Stimulated activated CD8-positive, alpha-beta memory T cell treated with anti-CD3 and anti-CD28 coated beads, Interleukin-15, amount 100 ng/mL, for 1 hour (primary cell): Measurements from ENCODE around the gene RABL2A.
"Not testable (repeated sequence)": the region's sequence is repeated elsewhere in the genome, so short reads cannot be mapped to it uniquely, and the experiment has no call there.

Source experiments
- DNase-seq: peaks from one replicate; pipeline ENCODE4 v3.0.0-alpha.2; 2020; ENCODE audit warnings: low read depth

Gene RABL2A

DNA sequence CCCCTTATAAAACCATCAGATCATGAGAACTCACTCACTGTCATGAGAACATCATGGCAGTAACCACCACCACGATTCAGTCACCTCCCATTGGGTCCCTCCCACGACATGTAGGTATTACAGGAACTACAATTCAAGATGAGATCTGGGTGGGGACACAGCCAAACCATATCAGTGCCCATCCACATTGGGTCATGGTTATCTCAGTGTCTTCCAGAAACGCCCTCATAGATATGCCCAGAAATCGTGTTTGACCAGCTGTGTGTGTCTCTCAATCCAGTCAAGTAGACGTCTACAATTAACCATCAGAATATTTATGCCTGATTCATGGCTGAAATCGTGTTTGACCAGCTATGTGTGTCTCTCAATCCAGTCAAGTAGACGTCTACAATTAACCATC, 17.2 kb upstream of the RABL2A start:
- not testable (repeated sequence) for DNase-seq

GRCh38 chr2:113621002-113621401, 6.1 kb upstream of the RABL2A start:
- not testable (repeated sequence) for DNase-seq

GRCh38 chr2:113625906-113626305, 1.2 kb upstream of the RABL2A start:
- DNase-seq: not testable (repeated sequence)

- DNase-seq: not testable (repeated sequence)
These were observed 5.8 kb downstream of the RABL2A start for GRCh38 chr2:113632849-113633345.

- not testable (repeated sequence) for DNase-seq
These were observed 8.3 kb downstream of the RABL2A start for GRCh38 chr2:113635358-113635757.

- DNase-seq: not testable (repeated sequence)
These were observed 9.2 kb downstream of the RABL2A start for GRCh38 chr2:113636226-113636625.

DNA sequence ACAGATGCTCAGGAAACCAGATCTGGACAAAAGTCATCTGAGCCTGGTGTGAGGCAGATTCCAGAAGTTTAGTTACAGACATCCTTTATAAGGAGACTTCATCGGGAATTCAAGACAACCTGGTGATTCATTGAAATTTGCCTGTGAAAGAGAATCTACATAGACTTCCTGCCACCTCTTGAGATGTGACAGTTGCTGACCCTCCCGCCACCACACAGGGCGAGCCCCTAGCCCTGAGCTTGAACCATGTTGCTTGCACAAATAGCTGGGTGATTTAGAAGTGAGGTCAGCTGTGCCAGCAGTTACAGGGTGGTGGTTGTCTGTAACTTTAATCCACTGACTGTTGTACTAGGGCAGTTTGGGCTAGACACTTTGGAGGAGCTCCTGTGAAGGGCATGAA, 11.0 kb downstream of the RABL2A start:
- DNase-seq: not testable (repeated sequence)

- DNase-seq: not testable (repeated sequence)
These were observed 19.2 kb downstream of the RABL2A start for GRCh38 chr2:113646217-113646616.

DNA sequence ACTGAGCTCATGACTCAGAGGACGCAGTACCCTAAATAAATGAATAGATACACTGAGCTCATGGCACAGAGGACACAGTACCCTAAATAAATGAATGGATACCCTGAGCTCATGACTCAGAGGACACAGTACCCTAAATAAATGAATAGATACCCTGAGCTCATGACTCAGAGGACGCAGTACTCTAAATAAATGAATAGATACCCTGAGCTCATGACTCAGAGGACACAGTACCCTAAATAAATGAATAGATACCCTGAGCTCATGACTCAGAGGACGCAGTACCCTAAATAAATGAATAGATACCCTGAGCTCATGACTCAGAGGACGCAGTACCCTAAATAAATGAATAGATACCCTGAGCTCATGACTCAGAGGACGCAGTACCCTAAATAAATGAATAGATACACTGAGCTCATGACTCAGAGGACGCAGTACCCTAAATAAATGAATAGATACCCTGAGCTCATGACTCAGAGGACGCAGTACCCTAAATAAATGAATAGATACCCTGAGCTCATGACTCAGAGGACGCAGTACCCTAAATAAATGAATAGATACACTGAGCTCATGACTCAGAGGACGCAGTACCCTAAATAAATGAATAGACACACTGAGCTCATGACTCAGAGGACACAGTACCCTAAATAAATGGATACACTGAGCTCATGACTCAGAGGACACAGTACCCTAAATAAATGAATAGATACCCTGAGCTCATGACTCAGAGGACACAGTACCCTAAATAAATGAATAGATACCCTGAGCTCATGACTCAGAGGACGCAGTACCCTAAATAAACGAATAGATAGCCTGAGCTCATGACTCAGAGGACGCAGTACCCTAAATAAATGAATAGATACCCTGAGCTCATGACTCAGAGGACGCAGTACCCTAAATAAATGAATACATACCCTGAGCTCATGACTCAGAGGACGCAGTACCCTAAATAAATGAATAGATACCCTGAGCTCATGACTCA, 24.1 kb downstream of the RABL2A start:
- DNase-seq: not testable (repeated sequence)

GRCh38 chr2:113652599-113652998, 25.5 kb downstream of the RABL2A start:
- not testable (repeated sequence) for DNase-seq

DNA sequence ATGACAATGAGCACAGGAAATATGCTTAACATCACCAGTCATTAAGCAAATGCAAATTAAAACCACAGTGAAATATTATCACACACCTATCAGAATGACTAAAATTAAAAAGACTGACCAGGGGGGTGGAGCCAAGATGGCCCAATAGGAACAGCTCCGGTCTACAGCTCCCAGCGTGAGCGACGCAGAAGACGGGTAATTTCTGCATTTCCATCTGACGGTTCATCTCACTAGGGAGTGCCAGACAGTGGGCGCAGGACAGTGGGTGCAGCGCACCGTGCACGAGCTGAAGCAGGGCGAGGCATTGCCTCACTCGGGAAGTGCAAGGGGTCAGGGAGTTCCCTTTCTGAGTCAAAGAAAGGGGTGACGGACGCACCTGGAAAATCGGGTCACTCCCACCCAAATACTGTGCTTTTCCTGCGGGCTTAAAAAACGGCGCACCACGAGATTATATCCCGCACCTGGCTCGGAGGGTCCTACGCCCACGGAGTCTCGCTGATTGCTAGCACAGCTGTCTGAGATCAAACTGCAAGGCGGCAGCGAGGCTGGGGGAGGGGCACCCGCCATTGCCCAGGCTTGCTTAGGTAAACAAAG, 29.1 kb downstream of the RABL2A start:
- DNase-seq: not testable (repeated sequence)

DNA sequence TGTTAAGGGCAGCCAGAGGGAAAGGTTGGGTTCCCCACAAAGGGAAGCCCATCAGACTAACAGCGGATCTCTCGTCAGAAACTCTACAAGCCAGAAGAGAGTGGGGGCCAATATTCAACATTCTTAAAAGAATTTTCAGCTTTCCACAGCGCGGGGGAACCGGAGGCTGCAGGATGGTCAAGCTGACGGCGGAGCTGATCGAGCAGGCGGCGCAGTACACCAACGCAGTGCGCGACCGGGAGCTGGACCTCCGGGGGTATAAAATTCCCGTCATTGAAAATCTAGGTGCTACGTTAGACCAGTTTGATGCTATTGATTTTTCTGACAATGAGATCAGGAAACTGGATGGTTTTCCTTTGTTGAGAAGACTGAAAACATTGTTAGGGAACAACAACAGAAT, 30.7 kb downstream of the RABL2A start:
- not testable (repeated sequence) for DNase-seq

DNA sequence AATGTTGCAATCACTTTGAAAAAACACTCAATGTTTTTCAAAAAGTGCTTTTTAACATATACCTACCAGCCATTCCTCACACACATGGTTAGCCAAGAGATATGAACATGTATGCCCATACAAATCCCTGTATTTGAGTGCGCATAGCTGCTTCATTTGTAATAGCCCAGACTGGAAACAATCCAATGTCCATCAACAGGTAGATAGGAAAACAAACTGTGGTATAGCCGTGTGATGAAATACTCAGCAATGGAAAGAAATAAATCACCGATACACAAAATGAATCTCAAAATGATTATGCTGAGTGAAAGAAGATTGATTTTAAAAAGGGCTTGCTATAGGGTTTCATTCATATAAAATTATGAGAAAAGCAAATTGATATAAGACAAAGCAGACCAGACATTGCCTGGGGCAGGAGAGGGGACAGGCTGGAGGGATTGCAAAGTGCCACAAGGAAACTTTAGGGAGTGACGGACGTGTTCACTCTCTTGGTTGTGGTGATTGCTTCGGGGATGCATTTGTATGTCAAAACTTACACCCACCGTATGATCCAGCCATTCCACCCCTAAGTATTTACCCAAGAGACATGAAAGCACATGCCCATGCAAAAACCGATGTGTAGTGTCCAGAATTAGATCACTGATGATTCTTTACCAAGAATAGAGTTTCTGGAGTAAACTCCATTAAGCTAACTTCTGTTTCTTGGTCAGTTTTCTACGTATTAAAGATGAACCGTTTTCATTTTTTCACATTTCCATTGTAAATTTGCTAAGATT, 36.4 kb downstream of the RABL2A start:
- not testable (repeated sequence) for DNase-seq

- not testable (repeated sequence) for DNase-seq
These were observed 37.9 kb downstream of the RABL2A start for GRCh38 chr2:113664761-113665533.

DNA sequence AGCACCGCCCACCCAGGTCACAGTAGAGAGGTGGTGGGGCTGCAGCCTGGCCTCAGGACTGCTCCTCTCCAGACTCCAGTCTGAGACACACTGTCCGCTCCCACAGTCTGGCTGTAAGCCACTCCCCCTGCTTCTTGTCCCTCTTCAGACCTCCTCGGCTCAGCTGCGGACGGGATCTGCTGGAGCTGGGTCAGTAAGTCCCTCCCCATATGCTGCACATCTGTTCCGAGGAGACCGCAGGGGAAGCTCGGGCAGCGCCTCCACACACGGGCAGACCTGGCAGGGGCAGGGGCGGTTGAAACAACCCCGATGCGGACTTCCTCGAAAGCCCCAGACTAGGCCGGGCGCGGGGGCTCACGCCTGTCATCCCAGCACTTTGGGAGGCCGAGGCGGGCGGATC, 41.9 kb downstream of the RABL2A start:
- DNase-seq: not testable (repeated sequence)

DNA sequence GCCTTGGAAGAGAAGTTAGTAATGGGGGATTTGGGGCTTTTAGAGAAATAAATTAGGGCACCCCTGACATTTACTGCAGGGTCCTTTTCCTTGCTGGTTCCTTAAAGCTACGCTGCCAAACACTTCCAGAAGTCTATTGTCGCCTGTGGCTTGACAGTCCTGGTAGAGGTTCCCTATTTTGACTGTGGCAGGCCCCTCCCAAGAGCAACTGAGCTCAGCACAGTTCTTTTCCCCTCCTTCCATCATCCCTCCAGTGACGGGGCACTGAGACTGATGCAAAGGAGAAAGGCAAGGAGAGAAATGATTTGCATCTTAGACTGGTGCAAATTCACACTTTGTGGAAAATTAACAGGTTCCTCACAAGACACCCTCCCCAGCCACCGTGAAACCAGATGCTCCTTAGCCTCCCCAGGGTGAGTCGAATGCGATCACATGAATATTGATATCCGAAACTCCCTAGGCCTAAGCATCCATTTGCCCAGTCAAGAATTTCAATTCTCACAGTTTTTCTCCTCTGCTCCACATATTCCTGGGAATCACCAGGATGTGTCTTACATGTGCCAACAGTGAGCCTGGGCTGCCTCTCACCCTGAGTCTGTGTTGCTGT, 45.4 kb downstream of the RABL2A start:
- DNase-seq: no peak

DNA sequence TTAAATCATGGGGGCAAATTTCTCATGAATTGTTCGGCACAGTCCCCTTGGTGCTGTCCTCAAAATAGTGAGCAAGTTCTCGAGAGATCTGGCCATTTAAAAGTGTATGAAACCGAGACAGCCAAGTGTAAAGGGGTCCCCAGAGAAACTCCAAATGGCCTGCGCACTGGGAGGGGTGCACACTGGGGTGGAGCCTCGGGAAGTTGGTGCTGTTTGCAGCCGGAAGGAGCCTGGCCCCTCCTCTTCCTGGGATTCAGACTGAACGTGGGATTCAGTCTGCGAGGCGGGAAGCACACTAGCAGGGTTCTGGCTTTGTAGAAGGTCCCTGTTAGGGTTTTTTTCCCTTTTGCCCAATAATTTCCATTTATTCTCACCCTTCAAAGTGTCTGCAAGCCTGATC, 48.8 kb downstream of the RABL2A start:
- DNase-seq: no peak

DNA sequence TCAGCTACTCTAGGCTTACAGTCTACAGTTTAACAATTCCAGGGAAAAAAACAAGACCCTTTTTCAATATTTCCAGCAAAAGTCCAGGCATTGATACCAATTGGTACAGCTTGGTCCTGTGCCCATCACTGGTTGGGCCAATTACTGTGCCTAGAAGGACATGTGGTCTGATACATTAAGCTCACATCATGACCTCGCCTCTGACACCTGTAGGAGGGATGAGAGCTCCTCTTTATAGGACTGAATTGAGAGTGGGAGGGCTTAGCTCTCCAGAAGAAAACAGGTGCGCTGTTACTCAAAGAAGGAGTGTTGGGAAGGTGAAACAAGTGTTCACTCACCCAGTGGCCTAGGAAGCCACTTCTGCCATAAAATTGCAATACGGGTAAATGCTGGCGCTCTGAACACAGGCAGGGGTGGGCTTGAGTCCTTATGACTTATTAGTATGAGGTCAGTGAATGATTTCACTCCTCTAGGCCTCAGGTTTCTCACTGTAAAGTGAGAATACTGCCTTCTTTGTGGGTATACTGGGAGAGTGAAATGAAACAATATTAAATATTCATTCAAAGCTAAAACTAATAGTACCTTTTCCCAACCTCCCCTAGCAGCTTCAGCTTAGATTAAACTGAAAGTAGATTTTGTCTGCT, 49.7 kb downstream of the RABL2A start:
- no peak for DNase-seq

DNA sequence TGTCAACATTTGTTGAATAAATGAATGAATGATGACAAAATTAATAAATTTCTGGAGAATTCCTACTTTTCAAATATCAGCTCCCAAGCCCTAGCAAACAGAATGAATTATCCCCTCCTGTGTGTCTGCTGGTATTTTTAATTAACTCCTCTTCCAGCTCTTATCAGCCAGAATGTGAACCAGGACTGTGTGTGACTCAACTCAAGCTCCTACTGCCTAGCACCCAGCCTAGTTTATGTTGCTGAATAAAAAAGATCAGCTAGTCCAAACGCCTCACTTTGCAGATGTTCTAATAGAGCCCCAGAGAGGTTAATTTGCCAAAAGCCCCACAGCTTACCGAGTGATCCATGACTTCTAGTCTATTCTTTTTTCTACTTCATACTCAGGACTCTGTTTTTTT, 50.3 kb downstream of the RABL2A start:
- no peak for DNase-seq

DNA sequence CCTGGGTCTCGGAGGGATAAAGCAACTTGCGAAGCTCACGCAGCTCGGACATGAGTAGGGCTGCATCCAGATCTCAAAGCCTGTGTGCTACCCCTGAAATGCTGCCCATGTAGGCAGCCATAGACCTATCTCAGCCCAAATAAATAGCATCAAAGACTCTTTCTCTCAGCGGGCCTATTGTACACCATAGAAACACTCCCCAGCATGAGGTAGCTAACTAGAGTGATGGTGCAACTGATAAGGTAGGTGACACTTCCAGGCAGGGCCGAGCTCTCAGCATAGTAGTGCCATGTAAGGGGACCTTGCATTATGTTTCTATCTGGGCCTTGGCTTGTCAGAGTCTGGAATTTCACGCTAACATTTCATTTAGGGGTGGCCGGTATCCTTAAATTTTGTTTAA, 52.4 kb downstream of the RABL2A start:
- DNase-seq: no peak
